ENCODE results near the gene RNF187. TPM values are rescaled to one million over a fixed set of nuclear protein-coding genes. Genes with fewer than 3 reads are reported as not detected.

The RNF187 gene
- total and polyA plus RNA-seq, 2 donors from 2014 or later = 85.2 to 137 TPM

DNA sequence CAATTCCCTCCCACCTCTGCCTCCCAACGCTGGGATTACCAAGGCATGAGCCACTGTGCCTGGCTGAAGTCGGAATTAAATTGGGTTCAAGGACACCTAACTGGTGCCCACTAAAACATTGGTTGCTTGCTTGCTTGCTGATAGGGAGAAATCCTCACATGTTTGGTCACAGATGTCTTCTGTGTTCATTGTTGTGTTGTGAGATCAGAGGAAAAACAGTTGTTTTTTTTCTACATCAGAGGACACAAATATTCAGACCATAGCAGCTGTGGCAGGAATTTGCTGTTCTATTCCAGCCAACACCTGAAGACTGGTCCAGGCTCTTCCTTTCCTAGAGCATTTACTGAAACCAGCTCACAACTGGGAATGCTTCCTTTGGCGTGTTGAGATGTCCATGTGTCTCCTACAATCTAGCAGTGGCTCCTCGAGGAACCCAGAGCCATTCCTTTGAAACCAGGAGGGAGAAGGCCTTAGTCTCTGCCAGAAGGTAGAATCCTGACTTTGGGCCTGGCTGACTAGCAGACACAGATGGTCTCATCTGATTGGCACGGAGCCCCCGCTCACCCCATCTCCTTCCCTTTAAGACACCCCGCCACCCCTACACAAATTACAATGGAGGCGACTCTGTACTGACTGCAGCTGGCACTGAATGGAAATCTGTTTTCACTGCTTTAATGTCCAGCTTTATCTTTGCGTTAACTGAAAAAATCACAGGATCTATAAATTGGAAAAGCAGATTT lies 46.3 kb upstream of the RNF187 start:
- FAIRE-seq = no peak
- H3K9me3 ChIP-seq (ENCODE audit: control insufficient read depth in 2 of 3, insufficient read depth in 1 of 3, low read length in 3 of 3) = no peaks in the 10 kb centered on the region
- no peak overlapping the region for H3K4me3 ChIP-seq (ENCODE audit: low read length in 3 of 3)
- no peak overlapping the region for H3K27ac ChIP-seq (ENCODE audit: low read depth in 2 of 2, low read length in 2 of 2)
- intact Hi-C loops (cut with DNase I) = no loop called here
- H3K4me1 ChIP-seq (ENCODE audit: control insufficient read depth in 2 of 3, insufficient read depth in 2 of 3, low read depth in 1 of 3, low read length in 3 of 3) = peaks cover 0 to 1% (median 0%) of the 10 kb centered on the region in 3 donors
- TF ChIP-seq, protein P1, sequence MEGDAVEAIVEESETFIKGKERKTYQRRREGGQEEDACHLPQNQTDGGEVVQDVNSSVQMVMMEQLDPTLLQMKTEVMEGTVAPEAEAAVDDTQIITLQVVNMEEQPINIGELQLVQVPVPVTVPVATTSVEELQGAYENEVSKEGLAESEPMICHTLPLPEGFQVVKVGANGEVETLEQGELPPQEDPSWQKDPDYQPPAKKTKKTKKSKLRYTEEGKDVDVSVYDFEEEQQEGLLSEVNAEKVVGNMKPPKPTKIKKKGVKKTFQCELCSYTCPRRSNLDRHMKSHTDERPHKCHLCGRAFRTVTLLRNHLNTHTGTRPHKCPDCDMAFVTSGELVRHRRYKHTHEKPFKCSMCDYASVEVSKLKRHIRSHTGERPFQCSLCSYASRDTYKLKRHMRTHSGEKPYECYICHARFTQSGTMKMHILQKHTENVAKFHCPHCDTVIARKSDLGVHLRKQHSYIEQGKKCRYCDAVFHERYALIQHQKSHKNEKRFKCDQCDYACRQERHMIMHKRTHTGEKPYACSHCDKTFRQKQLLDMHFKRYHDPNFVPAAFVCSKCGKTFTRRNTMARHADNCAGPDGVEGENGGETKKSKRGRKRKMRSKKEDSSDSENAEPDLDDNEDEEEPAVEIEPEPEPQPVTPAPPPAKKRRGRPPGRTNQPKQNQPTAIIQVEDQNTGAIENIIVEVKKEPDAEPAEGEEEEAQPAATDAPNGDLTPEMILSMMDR (IDR thresholded peaks at IDR 0.05; ENCODE audit: borderline replicate concordance, extremely low read depth, insufficient read depth) = no peak
- no peaks in the 10 kb centered on the region for H3K36me3 ChIP-seq (ENCODE audit: control insufficient read depth in 2 of 3, insufficient read depth in 3 of 3, low read length in 3 of 3)
- no peak for DNase-seq
- no peak overlapping the region for H3K9ac ChIP-seq (ENCODE audit: low read length in 3 of 3)
- no peaks in the 10 kb centered on the region for H3K27me3 ChIP-seq (ENCODE audit: control insufficient read depth, insufficient read depth, low read length)

DNA sequence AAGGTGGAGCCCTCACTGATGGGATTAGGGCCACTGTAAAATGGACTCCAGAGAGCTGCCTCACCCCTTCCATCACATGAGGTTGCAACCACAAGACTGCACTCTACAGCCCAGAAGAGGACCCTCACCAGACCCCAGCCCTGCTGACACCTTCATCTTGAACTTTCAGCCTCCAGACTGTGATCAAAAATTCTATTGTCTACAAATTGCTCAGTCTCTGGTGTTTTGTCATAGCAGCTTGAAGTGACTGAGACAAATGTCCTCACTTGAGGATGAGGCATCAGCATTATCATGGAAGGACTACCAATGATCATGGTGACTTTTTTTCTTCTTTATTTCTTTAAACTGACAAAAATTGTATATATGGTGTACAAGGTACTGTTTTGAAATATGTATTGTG lies 43.8 kb upstream of the RNF187 start:
- H3K9me3 ChIP-seq (ENCODE audit: control insufficient read depth in 2 of 3, insufficient read depth in 1 of 3, low read length in 3 of 3) = no peaks in the 10 kb centered on the region
- FAIRE-seq (no peak), DNase-seq (no peak)
- H3K4me3 ChIP-seq (ENCODE audit: low read length in 3 of 3) = no peak overlapping the region
- no peak overlapping the region for H3K9ac ChIP-seq (ENCODE audit: low read length in 3 of 3)
- H3K4me1 ChIP-seq (ENCODE audit: control insufficient read depth in 2 of 3, insufficient read depth in 2 of 3, low read depth in 1 of 3, low read length in 3 of 3) = peaks cover 0 to 3% (median 0%) of the 10 kb centered on the region in 3 donors
- peaks cover 2% of the 10 kb centered on the region for H3K27me3 ChIP-seq (ENCODE audit: control insufficient read depth, insufficient read depth, low read length)
- TF ChIP-seq, protein P1 (IDR thresholded peaks at IDR 0.05; ENCODE audit: borderline replicate concordance, extremely low read depth, insufficient read depth) = no peak
- intact Hi-C loops (cut with DNase I) = no loop called here
- H3K36me3 ChIP-seq (ENCODE audit: control insufficient read depth in 2 of 3, insufficient read depth in 3 of 3, low read length in 3 of 3) = no peaks in the 10 kb centered on the region
- H3K27ac ChIP-seq (ENCODE audit: low read depth in 2 of 2, low read length in 2 of 2) = no peak overlapping the region

DNA sequence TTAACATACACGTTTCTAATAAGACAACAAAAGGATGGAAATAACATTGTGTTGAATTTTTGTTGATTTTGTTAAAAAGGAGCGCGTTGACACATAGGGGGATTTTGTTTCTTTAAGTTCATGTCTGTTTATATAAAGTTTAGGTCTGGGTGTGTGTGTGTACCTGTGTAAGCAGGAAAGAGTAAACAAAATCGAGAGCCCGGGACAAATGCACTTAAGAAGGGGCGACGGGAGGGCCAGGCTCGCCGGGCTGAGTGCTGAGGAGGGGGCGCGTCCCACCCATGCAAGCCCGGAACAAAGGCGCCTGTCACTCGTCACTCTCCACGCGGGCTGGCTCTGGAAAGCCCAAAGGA lies 41.7 kb upstream of the RNF187 start:
- H3K9me3 ChIP-seq (ENCODE audit: control insufficient read depth in 2 of 3, insufficient read depth in 1 of 3, low read length in 3 of 3) = no peaks in the 10 kb centered on the region
- DNase-seq (no peak), FAIRE-seq (no peak)
- peak overlapping the region in 2 of 3 donors; percentile 25 to 39 for H3K4me3 ChIP-seq (ENCODE audit: low read length in 3 of 3)
- peaks cover 2% of the 10 kb centered on the region for H3K27me3 ChIP-seq (ENCODE audit: control insufficient read depth, insufficient read depth, low read length)
- TF ChIP-seq, protein P1 (IDR thresholded peaks at IDR 0.05; ENCODE audit: borderline replicate concordance, extremely low read depth, insufficient read depth) = no peak
- no peak overlapping the region for H3K27ac ChIP-seq (ENCODE audit: low read depth in 2 of 2, low read length in 2 of 2)
- intact Hi-C loops (cut with DNase I) = no loop called here
- H3K9ac ChIP-seq (ENCODE audit: low read length in 3 of 3) = no peak overlapping the region
- H3K4me1 ChIP-seq (ENCODE audit: control insufficient read depth in 2 of 3, insufficient read depth in 2 of 3, low read depth in 1 of 3, low read length in 3 of 3) = peaks cover 0 to 3% (median 0%) of the 10 kb centered on the region in 3 donors
- no peaks in the 10 kb centered on the region for H3K36me3 ChIP-seq (ENCODE audit: control insufficient read depth in 2 of 3, insufficient read depth in 3 of 3, low read length in 3 of 3)
